ENCODE data around the gene LRRN4CL. TPM values are rescaled to one million over a fixed set of nuclear protein-coding genes. Genes with fewer than 3 reads are reported as not detected.
A peak's percentile ranks its signal among the peaks of the same experiment; 100 is the strongest.

Gene LRRN4CL
- total and polyA plus RNA-seq, 9 of the 15 experiments (the other 6 are each of a cell fraction or from before 2014, with no cell fraction given) = 0.03 to 0.11 (median 0.05) TPM; not detected in 4

- TF ChIP-seq ETS2 (tag; IDR thresholded peaks at IDR 0.05; ENCODE audit: borderline replicate concordance, poor library complexity, severe bottlenecking) = no peak
- TF ChIP-seq ZNF444 (CRISPR knock-in tag; IDR thresholded peaks at IDR 0.05) = no peak
- no peak for TF ChIP-seq ATF4 (CRISPR knock-in tag; IDR thresholded peaks at IDR 0.05)
- TF ChIP-seq NFYB (IDR thresholded peaks at IDR 0.05; ENCODE audit: extremely low read depth, insufficient read length) = no peak
- TF ChIP-seq ZSCAN32 (CRISPR knock-in tag; IDR thresholded peaks at IDR 0.05) = no peak
- peak; percentile 37 for TF ChIP-seq MEIS2 (IDR thresholded peaks at IDR 0.05; ENCODE audit: partially characterized antibody)
- TF ChIP-seq NFIC (IDR thresholded peaks at IDR 0.05) = no peak
- TF ChIP-seq ELK3 (CRISPR knock-in tag; IDR thresholded peaks at IDR 0.05) = no peak
- TF ChIP-seq ZKSCAN3 (CRISPR knock-in tag; IDR thresholded peaks at IDR 0.05) = no peak
- TF ChIP-seq FUS (optimal IDR thresholded peaks at IDR 0.05; ENCODE audit: low read depth, low read length) = no peak
- TF ChIP-seq ZFP36 (IDR thresholded peaks at IDR 0.05; ENCODE audit: low read depth, low read length, partially characterized antibody) = peak; percentile 38
- TF ChIP-seq TCFL5 (CRISPR knock-in tag; conservative IDR thresholded peaks at IDR 0.05) = no peak
- TF ChIP-seq ZEB2 (IDR thresholded peaks at IDR 0.05) = no peak
- TF ChIP-seq ELK1 (CRISPR knock-in tag; IDR thresholded peaks at IDR 0.05) = no peak
- TF ChIP-seq ZFX (CRISPR knock-in tag; IDR thresholded peaks at IDR 0.05) = no peak
- no peak for TF ChIP-seq FOXA3 (CRISPR knock-in tag; conservative IDR thresholded peaks at IDR 0.05 in 1 of 2, IDR thresholded peaks at IDR 0.05 in 1 of 2)
- TF ChIP-seq ZNF695 (CRISPR knock-in tag; IDR thresholded peaks at IDR 0.05) = no peak
- TF ChIP-seq VEZF1 (CRISPR knock-in tag; IDR thresholded peaks at IDR 0.05) = no peak
- no peak for TF ChIP-seq ZNF644 (tag; IDR thresholded peaks at IDR 0.05; ENCODE audit: low read depth)
- no peak for TF ChIP-seq SMARCB1 (IDR thresholded peaks at IDR 0.05; ENCODE audit: insufficient read length, low read depth)
- no peak for TF ChIP-seq ZNF518B (CRISPR knock-in tag; IDR thresholded peaks at IDR 0.05)
These were observed 5.3 kb upstream of the LRRN4CL start (continued) for GRCh38 chr11:62694455-62695167.

All from K562 (cell line).